GM18907 (cell line): ENCODE data around the gene GTF2A2.

Source experiments
- ATAC-seq: cut with Tn5 transposase; IDR thresholded peaks from one replicate; pipeline ENCODE4 v1.9.1; 2021; ENCODE audit warnings: mild to moderate bottlenecking, moderate library complexity; ENCODE audit not compliant: unreplicated experiment

Gene GTF2A2

DNA sequence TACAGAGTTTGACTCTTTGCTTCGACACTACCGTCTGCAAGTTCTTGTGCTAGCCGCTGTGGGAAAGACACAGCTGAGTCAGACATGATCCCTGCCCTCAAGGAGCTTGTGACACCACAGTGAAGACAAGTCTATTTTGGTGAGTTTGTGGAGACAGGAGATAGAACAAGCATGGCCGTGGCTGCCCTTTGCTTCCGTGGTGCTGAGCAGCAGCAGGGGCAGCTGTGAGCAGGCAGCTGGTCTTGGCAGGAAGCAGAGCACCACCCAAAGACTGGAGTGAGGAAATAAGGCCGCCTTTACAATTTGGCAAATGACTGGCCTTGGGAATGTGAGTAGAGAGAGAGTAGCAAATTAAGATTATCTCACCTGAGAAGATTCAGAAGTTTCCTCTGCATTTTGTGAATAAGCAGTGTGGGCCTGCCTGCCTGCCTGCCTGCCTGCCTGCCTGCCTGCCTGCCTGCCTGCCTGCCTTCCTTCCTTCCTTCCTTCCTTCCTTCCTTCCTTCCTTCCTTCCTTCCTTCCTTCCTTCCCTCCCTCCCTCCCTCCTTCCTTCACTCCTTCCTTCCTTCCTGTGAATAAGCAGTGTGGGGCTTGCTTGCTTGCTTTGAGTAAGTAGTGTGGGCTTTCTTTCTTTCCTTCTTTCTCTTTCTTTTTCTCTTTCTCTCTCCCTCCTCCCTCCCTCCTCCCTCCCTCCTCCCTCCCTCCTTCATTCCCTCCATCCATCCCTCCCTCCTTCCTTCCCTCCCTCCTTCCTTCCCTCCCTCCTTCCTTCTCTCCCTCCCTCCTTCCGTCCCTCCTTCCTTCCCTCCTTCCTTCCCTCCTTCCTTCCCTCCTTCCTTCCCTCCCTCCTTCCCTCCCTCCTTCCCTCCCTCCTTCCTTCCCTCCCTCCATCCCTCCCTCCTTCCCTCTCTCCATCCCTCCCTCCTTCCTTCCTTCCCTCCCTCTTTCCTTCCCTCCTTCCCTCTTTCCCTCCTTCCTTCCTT lies 47.3 kb downstream of the GTF2A2 start:
- no peak for ATAC-seq

DNA sequence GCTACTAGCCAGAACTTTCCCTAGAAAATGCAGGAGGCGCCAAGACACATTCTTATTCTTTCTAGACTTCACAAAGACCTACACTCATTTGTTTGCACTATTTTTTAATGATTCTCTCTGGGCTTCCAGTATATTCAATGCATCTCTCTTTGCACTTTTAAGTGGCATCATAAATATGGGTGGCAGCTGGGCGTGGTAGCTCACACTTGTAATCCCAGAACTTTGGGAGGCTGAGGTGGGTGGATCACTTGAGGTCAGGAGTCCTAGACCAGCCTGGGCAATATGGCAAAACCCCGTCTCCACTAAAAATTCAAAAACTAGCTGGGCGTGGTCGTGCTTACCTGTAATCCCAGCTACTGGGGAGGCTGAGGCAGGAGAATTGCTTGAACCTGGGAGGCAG lies 51.3 kb downstream of the GTF2A2 start:
- no peak for ATAC-seq

DNA sequence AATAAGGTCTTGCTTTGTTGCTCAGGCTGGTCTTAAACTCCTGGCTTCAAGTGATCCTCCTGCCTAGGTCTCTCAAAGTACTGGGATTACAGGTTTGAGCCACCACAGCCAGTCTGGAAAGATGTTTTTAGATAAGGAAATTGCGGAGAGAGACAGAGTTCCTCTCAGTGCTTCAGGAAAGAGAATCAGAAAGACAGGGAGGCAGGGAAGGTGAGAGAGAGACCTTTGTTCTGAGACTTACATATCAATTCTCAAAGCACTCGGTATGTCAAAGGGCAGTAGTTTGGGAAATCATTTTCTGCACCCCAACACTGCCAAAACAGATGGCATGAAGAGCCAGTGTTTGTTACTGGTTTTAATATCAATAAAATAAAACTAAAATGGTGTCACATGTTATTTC lies 58.9 kb downstream of the GTF2A2 start:
- no peak for ATAC-seq

- ATAC-seq: no peak
These were observed 60.7 kb downstream of the GTF2A2 start for GRCh38 chr15:59596640-59597039.

GRCh38 chr15:59595434-59595915 lies 61.8 kb downstream of the GTF2A2 start:
- ATAC-seq: no peak

GRCh38 chr15:59594991-59595390 lies 62.3 kb downstream of the GTF2A2 start:
- ATAC-seq: no peak

- no peak for ATAC-seq
These were observed 62.8 kb downstream of the GTF2A2 start for GRCh38 chr15:59594493-59594942.

DNA sequence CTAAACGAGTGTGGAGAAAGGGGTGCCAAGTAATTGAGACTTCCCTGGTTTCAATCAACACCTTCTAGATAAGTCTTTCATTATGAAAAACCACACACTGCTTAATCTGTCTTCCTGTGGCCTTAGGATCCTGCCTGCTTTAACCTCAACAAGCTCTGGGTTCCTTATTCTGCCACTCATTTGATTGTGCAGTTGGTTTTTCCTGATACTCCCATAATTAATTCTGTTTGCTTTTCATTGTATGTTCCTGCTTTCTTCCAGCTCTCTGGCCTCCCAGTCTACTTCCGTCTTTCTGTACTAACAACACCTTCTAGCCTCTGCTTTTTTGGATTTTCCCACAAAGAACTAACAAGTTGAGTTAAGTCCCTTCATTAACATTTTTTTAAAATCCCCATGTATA lies 66.0 kb downstream of the GTF2A2 start:
- no peak for ATAC-seq

- ATAC-seq: no peak
These were observed 67.3 kb downstream of the GTF2A2 start for GRCh38 chr15:59590027-59590426.
